HG03571 (cell line): ENCODE data around the gene TXNDC12.
"Not testable (repeated sequence)": the region's sequence is repeated elsewhere in the genome, so short reads cannot be mapped to it uniquely, and the experiment has no call there.

Source experiments
- ATAC-seq: cut with Tn5 transposase; IDR thresholded peaks from one replicate; pipeline ENCODE4 v1.9.1; 2021; ENCODE audit not compliant: unreplicated experiment

The TXNDC12 gene

GRCh38 chr1:52055066-52055865, at the start of gene TXNDC12:
Gene TXNDC12, minus strand, starts transcription at chr1:52055191. Its CDS starts 95 bp downstream, at chr1:52055096.
- peak; percentile 48 for ATAC-seq

DNA sequence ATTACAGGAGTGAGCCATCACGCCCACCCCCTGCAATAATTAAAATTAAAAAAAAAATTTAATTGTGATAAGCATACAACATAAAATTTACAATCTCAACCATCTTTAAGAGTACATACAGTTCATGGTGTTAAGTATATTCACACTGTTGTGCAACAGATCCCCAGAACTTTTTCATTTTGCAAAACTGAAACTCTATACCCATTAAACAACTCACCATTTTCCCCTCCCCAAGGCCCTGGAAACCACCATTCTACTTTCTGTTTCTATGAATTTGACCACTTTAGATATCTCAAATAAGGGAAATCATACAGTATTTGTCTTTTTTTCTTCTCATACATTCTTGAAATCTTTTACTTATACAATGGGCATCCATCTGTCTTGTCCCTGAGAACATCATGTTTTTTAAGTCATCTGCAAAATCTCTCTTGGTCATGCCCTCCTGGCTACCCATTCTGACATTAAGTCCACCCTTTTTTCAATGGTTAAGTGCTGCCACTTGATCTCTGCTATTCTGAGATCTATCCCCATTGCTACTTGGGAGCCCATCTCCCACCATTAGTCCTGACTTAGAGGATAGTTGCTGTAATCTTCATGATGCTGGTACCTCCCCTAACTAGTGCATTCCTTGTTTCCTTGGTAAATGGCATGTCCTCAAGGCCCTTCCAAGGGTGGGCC, 47.5 kb upstream of the TXNDC12 start:
- no peak for ATAC-seq

DNA sequence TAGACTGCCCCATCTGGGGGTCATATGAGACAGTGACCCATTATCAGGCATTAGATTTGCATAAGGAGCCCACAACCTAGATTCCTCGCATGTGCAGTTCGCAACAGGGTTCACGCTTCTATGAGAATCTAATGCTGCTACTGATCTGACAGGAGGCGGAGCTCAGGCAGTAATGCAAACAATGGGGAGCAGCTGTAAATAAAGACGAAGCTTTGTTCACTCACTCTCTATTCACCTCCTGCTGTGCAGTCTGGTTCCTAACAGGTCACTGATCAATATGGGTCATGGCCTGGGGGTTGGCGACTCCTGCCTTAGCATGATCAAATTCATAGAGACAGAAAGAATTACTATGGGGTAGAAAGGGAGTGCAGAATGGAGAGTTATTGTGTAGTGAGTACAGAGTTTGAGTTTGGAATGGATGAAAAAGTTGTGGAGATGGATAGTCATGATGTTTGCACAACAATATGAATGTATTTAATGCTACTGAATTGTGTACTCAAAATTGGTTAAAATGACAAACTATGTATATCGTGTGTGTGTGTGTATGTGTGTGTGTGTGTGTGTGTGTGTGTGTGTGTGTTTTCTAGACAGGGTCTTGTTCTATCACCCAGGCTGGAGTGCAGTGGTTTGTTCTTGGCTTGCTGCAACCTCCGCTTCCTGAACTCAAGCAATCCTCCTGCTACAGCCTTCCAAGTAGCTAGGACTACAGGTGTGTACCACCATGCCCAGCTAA, 43.3 kb upstream of the TXNDC12 start:
- no peak for ATAC-seq

- no peak for ATAC-seq
Measured at GRCh38 chr1:52096216-52096615, 41.2 kb upstream of the TXNDC12 start.

DNA sequence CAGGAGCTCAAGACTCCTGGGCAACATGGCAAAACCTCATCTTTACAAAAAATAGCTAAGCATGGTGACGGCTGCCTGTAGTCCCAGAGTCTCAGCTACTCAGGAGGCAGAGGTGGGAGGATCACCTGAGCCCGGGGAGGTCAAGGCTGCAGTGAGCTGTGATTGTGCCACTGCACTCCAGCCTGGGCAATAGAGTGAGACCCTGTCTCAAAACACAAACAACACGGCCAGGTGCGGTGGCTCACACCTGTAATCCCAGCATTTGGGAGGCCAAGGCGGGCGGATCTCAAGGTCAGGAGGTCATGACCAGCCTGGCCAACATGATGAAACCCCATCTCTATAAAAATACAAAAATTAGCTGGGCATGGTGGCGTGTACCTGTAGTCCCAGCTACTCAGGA, 39.3 kb upstream of the TXNDC12 start:
- ATAC-seq, result not testable (repeated sequence)

- ATAC-seq, result not testable (repeated sequence)
Measured at GRCh38 chr1:52087892-52088291, 32.9 kb upstream of the TXNDC12 start.

DNA sequence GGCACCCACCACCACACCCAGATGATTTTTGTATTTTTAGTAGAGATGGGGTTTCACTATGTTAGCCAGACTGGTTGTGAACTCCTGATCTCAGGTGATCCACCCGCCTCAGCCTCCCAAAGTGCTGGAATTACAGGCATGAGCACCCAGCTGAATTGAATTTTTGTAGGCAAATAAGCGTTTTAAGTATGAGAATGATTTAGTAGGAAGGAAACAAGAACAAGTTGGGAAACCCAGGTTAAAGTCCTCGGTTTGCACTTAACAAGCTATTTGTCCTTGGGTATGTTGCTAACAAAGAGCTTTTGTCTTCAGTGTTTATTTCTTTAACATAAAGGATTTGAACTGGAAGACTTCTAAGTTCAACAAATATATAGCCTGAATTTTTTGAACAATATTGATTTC, 25.0 kb upstream of the TXNDC12 start:
- ATAC-seq, result no peak

GRCh38 chr1:52077277-52077676, 22.3 kb upstream of the TXNDC12 start:
- not testable (repeated sequence) for ATAC-seq

- no peak for ATAC-seq
Measured at GRCh38 chr1:52072291-52072690, 17.3 kb upstream of the TXNDC12 start.

DNA sequence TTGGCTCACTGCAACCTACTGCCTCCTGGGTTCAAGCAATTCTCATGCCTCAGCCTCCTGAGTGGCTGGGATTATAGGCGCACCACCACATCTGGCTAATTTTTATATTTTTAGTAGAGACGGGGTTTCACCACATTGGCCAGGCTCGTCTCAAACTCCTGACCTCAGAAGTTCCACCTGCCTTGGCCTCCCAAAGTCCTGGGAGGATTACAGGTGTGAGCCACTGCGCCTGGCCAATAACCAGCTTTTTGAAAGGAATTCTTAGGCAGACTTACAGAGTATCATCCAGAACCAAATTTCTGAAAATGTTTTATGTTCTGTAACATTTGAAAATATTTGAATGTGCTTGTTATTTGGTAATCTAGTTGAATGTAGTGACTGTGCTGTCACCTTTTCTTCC, 15.7 kb upstream of the TXNDC12 start:
- ATAC-seq, result no peak

GRCh38 chr1:52063192-52063591, 8.2 kb upstream of the TXNDC12 start:
- ATAC-seq, result no peak

DNA sequence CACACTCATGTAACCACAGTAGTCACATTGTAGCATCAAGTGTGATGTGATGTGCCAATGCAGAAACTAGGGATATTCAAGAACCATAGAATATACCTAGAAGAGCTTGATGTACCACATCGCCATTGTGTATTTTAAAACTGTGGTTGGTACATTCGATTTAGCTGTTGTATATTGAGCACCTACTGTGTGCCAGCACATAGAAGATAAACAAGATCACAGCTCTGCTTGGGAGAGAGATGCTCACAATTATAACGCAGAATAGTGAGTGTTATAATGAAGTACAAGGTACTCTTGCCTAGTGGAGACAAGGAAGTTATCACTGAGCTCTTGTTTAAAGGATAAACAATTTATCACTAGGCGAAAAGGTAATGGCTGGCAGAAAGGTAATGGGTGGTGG, 5.8 kb upstream of the TXNDC12 start:
- ATAC-seq, result no peak

- no peak for ATAC-seq
Measured at GRCh38 chr1:52059888-52060287, 4.9 kb upstream of the TXNDC12 start.

DNA sequence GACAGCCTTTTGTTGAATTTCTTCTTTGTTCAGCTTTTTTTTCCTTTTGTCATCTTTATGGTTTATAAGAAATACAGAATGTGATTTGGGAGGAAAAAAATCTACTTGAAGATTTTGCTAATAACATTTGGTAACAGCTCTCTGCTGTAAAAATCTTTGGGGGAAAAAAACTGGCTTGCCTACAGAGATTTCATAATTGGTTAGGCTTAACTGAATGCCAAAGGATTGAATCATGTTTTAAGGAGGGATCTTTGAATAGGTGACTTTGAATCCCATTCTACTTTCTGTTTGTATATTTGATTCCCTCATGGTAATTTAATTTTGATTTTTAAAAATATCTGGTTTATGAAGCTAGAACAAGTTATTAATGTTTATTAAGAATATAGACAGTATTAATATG, 4.3 kb upstream of the TXNDC12 start:
- ATAC-seq, result no peak

DNA sequence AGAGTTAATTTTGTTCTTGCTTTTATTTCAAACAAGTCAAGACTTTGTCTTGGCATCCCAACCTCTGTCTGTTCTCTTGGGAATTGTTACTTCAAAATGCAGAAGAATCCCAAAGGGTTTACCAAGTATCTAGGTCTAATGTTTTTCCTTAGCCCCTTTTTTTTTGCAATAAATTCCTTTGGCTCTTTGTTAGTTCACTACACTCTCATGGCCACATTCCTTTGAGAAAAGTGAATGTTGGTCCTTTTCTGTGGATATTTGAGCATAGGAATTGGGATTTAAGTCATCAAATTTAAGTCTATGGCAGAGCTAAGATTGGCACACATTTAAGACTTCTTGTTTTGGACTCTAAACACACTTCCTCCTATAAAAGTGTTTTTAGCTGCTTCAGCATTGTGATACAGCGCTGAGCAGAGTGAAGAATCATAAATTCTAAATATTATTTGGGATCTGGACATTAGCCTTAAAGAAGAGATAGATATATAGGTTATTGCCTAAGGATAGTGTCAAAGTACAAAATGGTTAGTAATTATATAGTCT, 3.0 kb upstream of the TXNDC12 start:
- no peak for ATAC-seq

- ATAC-seq, result no peak
Measured at GRCh38 chr1:52057255-52057654, 2.3 kb upstream of the TXNDC12 start.

DNA sequence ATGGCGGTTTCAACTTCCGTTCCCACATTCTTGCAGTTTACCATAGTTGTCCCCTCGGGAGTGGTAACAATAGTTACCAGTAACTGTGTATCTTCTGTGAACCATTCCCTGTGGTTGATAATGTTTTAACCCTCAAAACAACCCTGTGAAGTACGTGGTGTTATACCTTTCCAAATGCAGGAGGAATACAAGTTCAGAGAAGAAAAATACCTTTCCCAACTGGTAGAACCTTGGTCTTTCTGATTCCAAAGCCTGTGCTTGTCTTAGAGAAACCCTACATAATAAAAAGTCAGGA, 1.9 kb upstream of the TXNDC12 start:
- peak; percentile 46 for ATAC-seq

DNA sequence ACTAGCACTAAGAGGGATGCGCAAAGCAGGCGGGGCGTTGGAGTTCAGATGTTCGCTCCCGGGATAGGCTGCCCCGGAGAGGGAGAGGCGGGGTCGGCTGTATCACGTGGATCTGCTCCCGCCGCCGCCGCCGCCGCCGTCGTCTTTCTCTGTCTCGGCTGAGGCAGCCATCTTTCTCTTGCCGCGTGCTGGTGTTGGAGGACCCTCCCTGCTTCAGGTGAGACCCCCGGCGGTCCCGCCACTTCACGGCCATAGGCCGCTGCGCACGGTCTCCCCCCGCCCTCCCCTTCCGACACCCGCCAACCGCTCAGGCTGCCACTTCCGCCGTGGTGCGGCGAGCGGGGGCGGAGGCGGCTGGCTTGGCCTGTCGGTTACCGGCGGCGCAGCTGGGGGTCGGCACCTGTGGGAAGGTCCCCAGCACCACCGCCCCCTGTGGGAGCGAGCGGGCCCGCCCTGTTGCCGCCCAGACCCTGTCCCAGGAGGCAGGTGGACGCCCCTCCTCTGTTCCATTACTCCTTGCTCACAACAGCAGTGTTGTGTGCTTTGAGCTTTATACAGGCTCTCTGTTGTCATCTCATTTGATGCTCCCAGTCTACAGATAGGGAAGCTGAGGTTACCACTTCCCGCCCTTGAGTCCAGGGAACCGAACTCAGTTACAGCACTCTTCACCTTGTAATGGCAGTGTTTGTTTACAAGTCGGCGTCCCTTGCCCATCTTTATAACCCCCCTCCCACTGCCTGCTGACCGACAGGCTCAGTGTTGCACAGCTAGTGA, 1.4 kb upstream of the TXNDC12 start, which contains the start of gene BTF3L4:
Gene BTF3L4, plus strand, starts transcription at position 133 of the 774 bp plus-strand sequence. CDS start 3,553 bp downstream, outside the sequence.
- peak; percentile 76 for ATAC-seq

DNA sequence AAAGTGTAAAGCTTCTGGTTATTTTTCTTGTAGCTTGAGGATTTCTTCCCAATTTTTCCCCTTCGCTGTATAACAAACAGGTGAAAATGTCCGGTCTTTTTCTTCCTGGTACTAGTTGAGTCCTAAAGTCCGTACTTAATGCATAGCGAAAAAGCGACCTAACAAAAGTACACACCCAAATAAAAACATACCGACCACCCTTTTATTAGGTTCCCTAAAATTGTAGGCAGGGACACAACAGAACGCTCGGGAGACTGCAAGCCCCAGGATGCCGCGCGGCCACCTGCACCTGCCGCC, 823 bp upstream of the TXNDC12 start:
- no peak for ATAC-seq

- no peak for ATAC-seq
Measured at GRCh38 chr1:52054496-52055065, 410 bp downstream of the TXNDC12 start.

DNA sequence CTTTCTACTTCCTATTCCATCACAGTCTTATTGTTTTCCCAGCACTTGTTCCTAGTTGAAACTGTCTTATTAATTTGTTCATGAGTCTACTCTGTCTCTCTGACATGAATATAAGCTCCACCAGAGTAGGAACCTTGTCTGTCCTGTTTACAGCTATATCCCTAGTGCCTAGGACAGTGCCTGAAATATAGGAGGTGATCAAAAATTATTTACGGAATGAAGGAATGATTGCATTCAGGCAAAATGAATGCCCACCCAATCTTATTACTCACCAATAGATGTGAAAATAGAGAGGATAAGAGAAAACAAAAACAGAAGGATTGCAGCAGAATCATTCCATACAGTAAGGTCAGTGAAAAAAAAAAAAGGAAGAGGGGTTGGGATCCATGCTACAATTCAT, 1.1 kb downstream of the TXNDC12 start:
- ATAC-seq, result no peak
